PC-9 (cell line): ENCODE results near the gene ZNF613.

Experiments used
- CTCF ChIP-seq: fragments of 200-600 bp; sonication (generic); conservative IDR thresholded peaks from 2 replicates; pipeline ENCODE4 v1.6.1; 2017; ENCODE audit warnings: mixed run types, antibody characterized with exemption, mild to moderate bottlenecking, moderate library complexity
- EZH2 ChIP-seq: fragments of 200-600 bp; sonication (generic); IDR thresholded peaks from 2 replicates; pipeline ENCODE4 v1.8.0; 2017; ENCODE audit warnings: antibody characterized with exemption, low read depth

GRCh38 chr19:51915324-51915867 lies 11.9 kb upstream of the ZNF613 start:
- TF ChIP-seq CTCF (no peak), EZH2 (no peak)
